AG10803 (cell line): ENCODE results near the gene ENO4.

Source experiments
- DNase-seq: peaks from one replicate; pipeline ENCODE4 v3.0.0; 2010; ENCODE audit warnings: low read depth
- H3K4me3 ChIP-seq: 2 replicates; pipeline ENCODE4 v1.5.1; 2011; ENCODE audit warnings: mild to moderate bottlenecking, low read length, control low read depth
- TF ChIP-seq, protein P1 (sequence below): conservative IDR thresholded peaks from 2 replicates; pipeline ENCODE4 v1.5.1; 2011; ENCODE audit warnings: mild to moderate bottlenecking, low read length, control low read depth, inconsistent platforms

Gene ENO4

DNA sequence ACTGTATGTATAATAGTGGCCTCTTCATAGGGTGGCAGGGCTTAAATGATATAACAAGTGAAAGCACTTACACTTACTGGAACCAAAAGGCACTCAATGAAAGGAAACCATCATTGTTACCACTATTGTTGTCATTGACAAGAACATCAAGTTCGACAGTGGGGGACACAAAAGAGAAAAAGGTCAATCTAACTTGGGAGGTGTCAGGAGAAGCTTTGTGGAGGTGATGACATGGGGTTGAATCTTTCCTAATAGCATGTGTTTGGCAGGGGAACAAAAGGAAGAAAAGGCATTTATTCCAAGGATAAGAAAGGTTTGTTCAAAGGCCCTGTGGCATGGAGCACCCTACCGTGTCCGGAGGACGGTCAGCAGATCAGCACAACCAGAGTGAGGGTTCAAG lies 18.2 kb upstream of the ENO4 start:
- DNase-seq = no peak
- TF ChIP-seq, protein P1, sequence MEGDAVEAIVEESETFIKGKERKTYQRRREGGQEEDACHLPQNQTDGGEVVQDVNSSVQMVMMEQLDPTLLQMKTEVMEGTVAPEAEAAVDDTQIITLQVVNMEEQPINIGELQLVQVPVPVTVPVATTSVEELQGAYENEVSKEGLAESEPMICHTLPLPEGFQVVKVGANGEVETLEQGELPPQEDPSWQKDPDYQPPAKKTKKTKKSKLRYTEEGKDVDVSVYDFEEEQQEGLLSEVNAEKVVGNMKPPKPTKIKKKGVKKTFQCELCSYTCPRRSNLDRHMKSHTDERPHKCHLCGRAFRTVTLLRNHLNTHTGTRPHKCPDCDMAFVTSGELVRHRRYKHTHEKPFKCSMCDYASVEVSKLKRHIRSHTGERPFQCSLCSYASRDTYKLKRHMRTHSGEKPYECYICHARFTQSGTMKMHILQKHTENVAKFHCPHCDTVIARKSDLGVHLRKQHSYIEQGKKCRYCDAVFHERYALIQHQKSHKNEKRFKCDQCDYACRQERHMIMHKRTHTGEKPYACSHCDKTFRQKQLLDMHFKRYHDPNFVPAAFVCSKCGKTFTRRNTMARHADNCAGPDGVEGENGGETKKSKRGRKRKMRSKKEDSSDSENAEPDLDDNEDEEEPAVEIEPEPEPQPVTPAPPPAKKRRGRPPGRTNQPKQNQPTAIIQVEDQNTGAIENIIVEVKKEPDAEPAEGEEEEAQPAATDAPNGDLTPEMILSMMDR = no peak
- no peak overlapping the region for H3K4me3 ChIP-seq

DNA sequence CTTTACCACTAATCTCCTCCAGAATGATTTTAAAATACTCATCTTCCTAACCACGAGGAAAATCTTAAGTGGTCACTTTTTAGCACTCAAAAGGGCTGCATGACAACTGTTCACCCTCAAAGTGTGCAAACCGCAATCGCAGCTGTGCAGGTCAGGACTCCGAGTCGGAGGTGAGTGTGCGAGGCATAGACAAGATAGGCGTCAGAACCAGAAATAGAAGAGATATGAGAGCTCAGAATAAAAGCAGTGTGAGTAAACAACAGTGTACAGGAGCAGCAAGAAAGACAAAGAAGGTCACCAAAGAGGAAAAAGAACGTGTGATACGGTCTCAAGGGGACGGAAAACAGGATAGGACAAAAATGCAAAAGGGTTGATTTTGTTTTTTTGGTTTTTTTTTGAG lies 17.5 kb upstream of the ENO4 start:
- TF ChIP-seq, protein P1 = no peak

DNA sequence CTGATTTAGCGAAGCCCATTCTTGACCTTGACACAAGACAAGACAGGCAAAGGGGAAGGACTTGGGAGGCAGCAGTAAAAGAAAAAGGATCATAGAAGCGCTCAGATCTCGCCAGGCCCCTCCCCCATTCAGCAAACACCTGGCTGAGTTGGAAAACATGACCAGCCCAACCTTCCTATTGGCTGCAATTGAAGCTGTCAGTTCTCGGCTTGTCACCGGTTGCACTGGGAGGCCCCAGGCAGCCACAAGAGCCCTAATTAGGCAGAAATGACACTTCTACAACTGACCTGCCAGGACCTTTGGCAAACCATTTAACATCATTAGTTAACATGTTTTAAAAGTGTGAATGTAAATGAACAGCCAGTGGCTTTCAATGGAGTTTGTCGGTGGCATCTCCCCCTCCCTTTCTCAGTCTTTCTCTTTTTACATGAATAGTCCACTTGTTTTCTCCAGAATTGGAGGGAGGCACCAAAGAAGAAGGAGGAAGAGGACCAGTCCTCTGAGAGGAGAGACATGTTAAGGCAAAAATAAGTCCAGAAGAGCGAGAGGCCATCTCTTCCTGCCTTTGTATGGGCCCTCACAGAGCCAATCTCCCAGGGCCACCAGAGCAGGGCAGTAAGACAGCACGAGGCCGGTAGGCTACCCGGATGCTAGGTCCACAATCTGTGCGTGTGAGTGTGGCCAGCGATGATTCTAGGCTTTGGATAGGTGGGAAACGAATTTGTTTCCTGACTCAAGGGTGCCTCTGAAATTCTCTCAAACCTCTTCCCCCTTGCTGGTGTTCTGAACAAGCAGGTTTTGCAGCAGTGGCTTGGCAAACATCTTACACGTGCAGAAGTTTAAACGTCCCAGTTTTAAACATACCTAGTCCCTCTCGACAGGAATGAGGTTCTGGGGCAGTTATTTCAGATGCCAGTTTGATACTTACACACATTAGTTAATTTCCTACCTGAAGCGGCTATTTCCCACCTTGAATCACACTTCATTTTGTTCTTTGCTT lies 15.0 kb upstream of the ENO4 start:
- TF ChIP-seq, protein P1 = no peak
- DNase-seq = no peak
- H3K4me3 ChIP-seq = no peak overlapping the region

More for the DNA sequence above, 17.5 kb upstream of the ENO4 start:
- H3K4me3 ChIP-seq = no peak overlapping the region
- no peak for DNase-seq

DNA sequence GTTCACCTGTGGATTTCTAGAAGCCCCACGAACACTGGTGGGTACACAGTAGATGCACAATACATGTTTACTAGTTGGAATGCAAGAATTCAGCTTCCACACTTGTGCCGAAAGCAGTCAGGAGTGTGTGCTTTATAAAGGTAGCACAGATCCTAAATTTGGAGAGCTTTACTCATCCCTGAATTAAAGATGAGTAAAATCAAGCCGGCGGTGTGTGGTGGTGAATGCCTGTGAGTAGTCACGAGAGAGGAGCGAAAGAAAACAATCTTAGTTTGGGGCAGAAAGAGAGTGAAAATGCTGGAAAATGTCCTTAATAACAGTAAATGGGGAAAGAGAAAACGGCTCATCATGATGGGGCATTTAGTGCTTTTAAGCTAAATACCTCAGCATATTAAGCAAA lies 13.6 kb upstream of the ENO4 start:
- TF ChIP-seq, protein P1 = no peak
- no peak overlapping the region for H3K4me3 ChIP-seq
- no peak for DNase-seq

DNA sequence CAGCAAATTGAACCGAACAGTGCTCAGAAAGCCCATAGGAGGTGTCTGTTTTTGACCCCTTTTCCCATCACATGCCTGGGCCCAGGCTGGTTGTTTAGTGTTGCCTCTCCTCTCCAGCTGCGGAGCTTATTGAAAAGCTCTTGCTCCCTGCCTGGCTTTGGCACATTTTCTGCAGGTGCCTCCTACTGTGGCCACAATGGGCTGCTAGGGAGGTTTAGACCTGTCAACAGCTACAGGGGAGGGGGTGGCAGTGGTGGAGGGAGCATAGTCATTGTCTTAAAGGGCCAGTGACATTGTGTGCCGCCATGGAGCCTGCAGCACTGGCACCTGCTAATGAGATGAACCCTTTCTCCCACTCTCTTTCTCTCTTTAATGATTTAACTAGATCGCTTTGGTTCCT lies 13.2 kb upstream of the ENO4 start:
- no peak overlapping the region for H3K4me3 ChIP-seq
- TF ChIP-seq, protein P1 = no peak
- no peak for DNase-seq

DNA sequence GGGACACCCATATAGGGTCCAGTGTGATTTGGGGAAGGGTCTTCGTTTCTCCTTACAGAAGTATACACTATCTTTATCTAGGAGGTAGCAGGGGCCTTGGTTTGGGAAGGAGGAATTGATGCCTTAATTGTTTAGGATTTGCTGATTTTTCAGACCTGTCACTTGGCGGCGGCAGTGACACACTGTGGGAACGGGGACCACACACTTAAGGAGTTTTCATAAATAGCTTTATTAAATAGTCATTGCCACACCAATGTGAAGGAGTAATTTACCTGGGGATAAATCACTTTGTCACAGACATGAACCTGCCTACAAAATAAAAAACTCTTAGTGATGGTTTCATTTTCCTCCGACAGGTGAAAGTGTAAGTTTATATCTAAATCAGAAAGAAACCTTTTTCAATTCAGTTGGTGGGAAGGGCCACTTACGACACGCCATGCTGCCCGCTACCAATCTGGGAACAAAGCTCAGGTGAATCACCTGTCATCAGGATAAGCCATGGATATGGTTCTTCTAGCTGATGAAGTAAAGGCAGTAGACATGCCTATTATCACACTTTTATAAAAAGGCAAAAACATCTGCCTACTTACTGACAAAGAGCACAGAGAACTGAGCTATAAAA lies 12.3 kb upstream of the ENO4 start:
- DNase-seq = no peak
- no peak overlapping the region for H3K4me3 ChIP-seq
- TF ChIP-seq, protein P1 = peak; percentile 12; the same call in 1 of the 2 replicates
